ENCODE measurements around the gene CBLL1.

DNA sequence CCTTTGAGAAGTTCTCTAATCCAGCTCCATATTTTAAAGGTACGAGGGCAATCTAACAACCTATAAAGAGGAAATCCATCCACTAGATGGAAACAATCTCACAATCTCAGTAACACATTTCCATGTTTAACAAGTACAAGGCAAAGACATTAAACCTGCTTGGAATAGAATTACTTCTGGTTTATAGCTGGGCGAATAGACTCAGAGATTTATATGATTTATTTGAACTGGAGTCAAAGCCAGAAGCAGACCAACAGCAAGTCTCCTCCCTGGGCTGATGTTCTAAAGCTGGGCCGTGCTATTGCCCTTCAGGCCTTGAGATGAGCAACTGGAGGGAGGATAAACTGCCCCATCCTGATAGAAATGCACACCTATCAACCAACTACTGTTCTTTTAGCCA lies 33.8 kb downstream of the CBLL1 start:
- no peak for TF ChIP-seq POLR2A (IDR thresholded peaks at IDR 0.05)
- TF ChIP-seq, protein P1, sequence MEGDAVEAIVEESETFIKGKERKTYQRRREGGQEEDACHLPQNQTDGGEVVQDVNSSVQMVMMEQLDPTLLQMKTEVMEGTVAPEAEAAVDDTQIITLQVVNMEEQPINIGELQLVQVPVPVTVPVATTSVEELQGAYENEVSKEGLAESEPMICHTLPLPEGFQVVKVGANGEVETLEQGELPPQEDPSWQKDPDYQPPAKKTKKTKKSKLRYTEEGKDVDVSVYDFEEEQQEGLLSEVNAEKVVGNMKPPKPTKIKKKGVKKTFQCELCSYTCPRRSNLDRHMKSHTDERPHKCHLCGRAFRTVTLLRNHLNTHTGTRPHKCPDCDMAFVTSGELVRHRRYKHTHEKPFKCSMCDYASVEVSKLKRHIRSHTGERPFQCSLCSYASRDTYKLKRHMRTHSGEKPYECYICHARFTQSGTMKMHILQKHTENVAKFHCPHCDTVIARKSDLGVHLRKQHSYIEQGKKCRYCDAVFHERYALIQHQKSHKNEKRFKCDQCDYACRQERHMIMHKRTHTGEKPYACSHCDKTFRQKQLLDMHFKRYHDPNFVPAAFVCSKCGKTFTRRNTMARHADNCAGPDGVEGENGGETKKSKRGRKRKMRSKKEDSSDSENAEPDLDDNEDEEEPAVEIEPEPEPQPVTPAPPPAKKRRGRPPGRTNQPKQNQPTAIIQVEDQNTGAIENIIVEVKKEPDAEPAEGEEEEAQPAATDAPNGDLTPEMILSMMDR (IDR thresholded peaks at IDR 0.05): no peak

All from testis (tissue), 2 donors.